Nephron (organoid): ENCODE measurements around the gene PRKCA.

Experiments used
- H3K27ac Mint-ChIP-seq, 3 experiments: 2 replicates each; pipeline ENCODE4 v1.8.0; 2020; ENCODE audit warnings: mixed read lengths in 3 of 3, mild to moderate bottlenecking in 2 of 3, moderate library complexity in 1 of 3
- H3K27me3 Mint-ChIP-seq: 2 replicates; pipeline ENCODE4 v1.8.0; 2021; ENCODE audit warnings: low read depth, mild to moderate bottlenecking, moderate library complexity, mixed read lengths
- H3K36me3 Mint-ChIP-seq: 2 replicates; pipeline ENCODE4 v1.8.0; 2020; ENCODE audit warnings: low read depth, mixed read lengths
- H3K4me1 Mint-ChIP-seq: 2 replicates; pipeline ENCODE4 v1.8.0; 2020; ENCODE audit warnings: mixed read lengths
- H3K4me3 Mint-ChIP-seq, 3 experiments: 2 replicates each; pipeline ENCODE4 v1.8.0; 2020; ENCODE audit warnings: mild to moderate bottlenecking in 3 of 3, mixed read lengths in 3 of 3, moderate library complexity in 2 of 3
- H3K9me3 Mint-ChIP-seq: 2 replicates; pipeline ENCODE4 v1.8.0; 2020; ENCODE audit warnings: mixed read lengths
- CTCF ChIP-seq, 3 experiments: fragments of 200-600 bp; sonication (generic); IDR thresholded peaks; one replicate each; pipeline ENCODE4 v1.5.0; 2021; ENCODE audit warnings: antibody characterized with exemption in 3 of 3; ENCODE audit not compliant: unreplicated experiment in 3 of 3

Gene PRKCA

GRCh38 chr17:66740226-66740625, 437.8 kb downstream of the PRKCA start:
- H3K4me1 Mint-ChIP-seq = peaks cover 9% of the 10 kb centered on the region
- H3K4me3 Mint-ChIP-seq = no peak overlapping the region
- no peaks in the 10 kb centered on the region for H3K9me3 Mint-ChIP-seq
- peaks cover 24% of the 10 kb centered on the region for H3K27me3 Mint-ChIP-seq
- peaks cover 9% of the 10 kb centered on the region for H3K36me3 Mint-ChIP-seq
- no peak for TF ChIP-seq CTCF (IDR thresholded peaks at IDR 0.05; ENCODE audit: unreplicated experiment in 3 of 3)
- H3K27ac Mint-ChIP-seq = no peak overlapping the region

GRCh38 chr17:66743511-66743910, 441.1 kb downstream of the PRKCA start:
- Mint-ChIP-seq H3K4me3 (no peak overlapping the region), H3K27me3 (peaks cover 25% of the 10 kb centered on the region), H3K4me1 (peaks cover 14% of the 10 kb centered on the region), H3K27ac (no peak overlapping the region), H3K36me3 (peaks cover 5% of the 10 kb centered on the region), H3K9me3 (no peaks in the 10 kb centered on the region)
- TF ChIP-seq CTCF (IDR thresholded peaks at IDR 0.05; ENCODE audit: unreplicated experiment in 3 of 3) = no peak

GRCh38 chr17:66746736-66747135, 444.3 kb downstream of the PRKCA start:
- no peak for TF ChIP-seq CTCF (IDR thresholded peaks at IDR 0.05; ENCODE audit: unreplicated experiment in 3 of 3)
- H3K4me3 Mint-ChIP-seq = no peak overlapping the region
- H3K4me1 Mint-ChIP-seq = peaks cover 15% of the 10 kb centered on the region
- H3K27ac Mint-ChIP-seq = no peak overlapping the region
- H3K27me3 Mint-ChIP-seq = peaks cover 13% of the 10 kb centered on the region
- H3K9me3 Mint-ChIP-seq = no peaks in the 10 kb centered on the region
- H3K36me3 Mint-ChIP-seq = peaks cover 4% of the 10 kb centered on the region

- Mint-ChIP-seq H3K4me3 (no peak overlapping the region), H3K9me3 (no peaks in the 10 kb centered on the region), H3K27ac (no peak overlapping the region), H3K4me1 (peaks cover 15% of the 10 kb centered on the region), H3K36me3 (no peaks in the 10 kb centered on the region), H3K27me3 (peaks cover 13% of the 10 kb centered on the region)
- no peak for TF ChIP-seq CTCF (IDR thresholded peaks at IDR 0.05; ENCODE audit: unreplicated experiment in 3 of 3)
These were observed 445.3 kb downstream of the PRKCA start for GRCh38 chr17:66747578-66748275.

- H3K27ac Mint-ChIP-seq = no peak overlapping the region
- no peak overlapping the region for H3K4me3 Mint-ChIP-seq
- H3K27me3 Mint-ChIP-seq = peaks cover 13% of the 10 kb centered on the region
- peaks cover 15% of the 10 kb centered on the region for H3K4me1 Mint-ChIP-seq
- H3K9me3 Mint-ChIP-seq = no peaks in the 10 kb centered on the region
- TF ChIP-seq CTCF (IDR thresholded peaks at IDR 0.05; ENCODE audit: unreplicated experiment in 3 of 3) = no peak
- peaks cover 3% of the 10 kb centered on the region for H3K36me3 Mint-ChIP-seq
These were observed 446.2 kb downstream of the PRKCA start for GRCh38 chr17:66748578-66748977.

- Mint-ChIP-seq H3K4me3 (no peak overlapping the region), H3K27ac (no peak overlapping the region), H3K4me1 (peaks cover 15% of the 10 kb centered on the region), H3K27me3 (peaks cover 13% of the 10 kb centered on the region), H3K9me3 (no peaks in the 10 kb centered on the region), H3K36me3 (peaks cover 9% of the 10 kb centered on the region)
- no peak for TF ChIP-seq CTCF (IDR thresholded peaks at IDR 0.05; ENCODE audit: unreplicated experiment in 3 of 3)
These were observed 446.9 kb downstream of the PRKCA start for GRCh38 chr17:66749217-66749832.
